T-helper 2 cell treated with Interferon-gamma antibody and Interleukin-4, amounts not matched to agents 5 μg/mL and 100 μg/mL, for 36 hours (primary cell): ENCODE results near the gene C17orf100.
"Not testable (repeated sequence)": the region's sequence is repeated elsewhere in the genome, so short reads cannot be mapped to it uniquely, and the experiment has no call there.

Experiments
- DNase-seq: peaks from one replicate; pipeline ENCODE4 v3.0.0; 2021; ENCODE audit warnings: low spot score
- H3K27ac Mint-ChIP-seq: one replicate; pipeline ENCODE4 v1.8.0; 2021; ENCODE audit warnings: mild to moderate bottlenecking, mixed read lengths
- H3K27me3 Mint-ChIP-seq: one replicate; pipeline ENCODE4 v1.8.0; 2021; ENCODE audit warnings: low read depth, mixed read lengths
- H3K36me3 Mint-ChIP-seq: one replicate; pipeline ENCODE4 v1.8.0; 2021; ENCODE audit warnings: low read depth, mixed read lengths
- H3K4me1 Mint-ChIP-seq: one replicate; pipeline ENCODE4 v1.8.0; 2021; ENCODE audit warnings: low read depth, mixed read lengths
- H3K4me3 Mint-ChIP-seq: one replicate; pipeline ENCODE4 v1.8.0; 2022; ENCODE audit warnings: mild to moderate bottlenecking, moderate library complexity, mixed read lengths
- H3K9me3 Mint-ChIP-seq: one replicate; pipeline ENCODE4 v1.8.0; 2021; ENCODE audit warnings: mixed read lengths

The C17orf100 gene

DNA sequence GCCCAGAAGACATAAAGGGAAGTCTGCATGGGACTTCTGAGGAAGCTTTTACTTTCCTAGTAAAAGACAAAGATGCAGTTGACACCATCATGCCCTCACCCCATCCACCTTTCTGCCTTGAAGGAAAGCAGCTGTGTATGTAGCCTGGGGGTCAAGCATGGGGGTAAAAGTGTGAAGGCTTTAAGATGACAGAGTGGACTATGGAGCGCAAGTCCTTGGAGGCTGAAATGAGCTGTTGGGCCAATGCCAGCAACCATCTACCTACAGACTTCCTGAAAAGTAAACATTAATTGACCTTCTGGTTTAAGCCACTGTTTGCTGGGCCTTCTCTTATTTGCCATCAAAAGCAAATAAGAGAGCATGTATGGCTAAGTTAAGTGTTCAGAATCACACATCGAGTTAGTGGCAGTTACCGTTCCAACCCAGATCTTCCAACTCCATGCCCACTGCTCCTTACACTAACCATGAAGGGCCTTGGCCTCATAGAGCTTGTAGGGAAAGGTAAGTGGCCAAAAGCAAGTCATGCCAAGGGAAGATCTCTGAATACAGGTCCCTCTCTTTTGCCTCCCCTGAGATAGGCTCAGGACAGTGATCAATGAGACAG, 31.6 kb downstream of the C17orf100 start:
- Mint-ChIP-seq H3K9me3 (no peaks in the 10 kb centered on the region), H3K4me1 (no peaks in the 10 kb centered on the region), H3K27ac (no peak overlapping the region), H3K36me3 (no peaks in the 10 kb centered on the region), H3K27me3 (peaks cover 28% of the 10 kb centered on the region), H3K4me3 (no peak overlapping the region)
- DNase-seq: no peak

DNA sequence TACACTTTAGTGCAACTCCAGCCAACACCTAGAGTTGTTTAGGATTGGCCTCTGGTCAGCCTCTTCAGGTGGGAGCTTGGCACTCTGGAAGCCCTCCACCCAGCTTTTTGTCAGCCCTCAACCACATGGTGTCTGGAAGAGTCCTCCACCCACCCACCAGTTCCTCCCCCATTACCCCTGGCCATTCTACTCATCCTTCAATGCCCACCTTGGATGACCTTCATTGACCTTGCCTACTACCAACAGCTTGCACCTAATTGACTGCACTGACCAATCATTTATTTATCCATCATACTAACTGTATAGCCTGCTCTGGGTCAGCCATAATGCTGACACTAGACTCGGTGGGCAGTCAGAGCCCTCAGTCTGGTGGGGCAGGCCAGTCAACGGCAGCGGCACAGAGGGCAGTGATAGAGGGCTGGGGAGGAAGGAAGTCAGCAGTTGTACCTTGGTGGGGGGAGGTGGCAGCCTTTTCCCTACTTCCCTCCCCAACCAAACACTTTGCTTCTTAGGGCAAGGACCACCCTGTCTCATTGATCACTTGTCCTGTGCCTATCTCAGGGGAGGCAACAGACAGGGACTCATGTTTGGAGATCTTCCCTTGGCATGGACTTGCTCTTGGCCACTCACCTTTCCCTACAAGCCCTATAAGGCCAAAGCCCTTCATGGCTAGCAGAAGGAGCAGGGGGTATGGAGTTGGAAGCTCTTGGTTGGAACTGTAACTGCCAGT, 32.3 kb downstream of the C17orf100 start:
- H3K4me1 Mint-ChIP-seq: no peaks in the 10 kb centered on the region
- no peak for DNase-seq
- H3K4me3 Mint-ChIP-seq: no peak overlapping the region
- H3K27me3 Mint-ChIP-seq: peaks cover 21% of the 10 kb centered on the region
- H3K27ac Mint-ChIP-seq: no peak overlapping the region
- H3K9me3 Mint-ChIP-seq: no peaks in the 10 kb centered on the region
- H3K36me3 Mint-ChIP-seq: no peaks in the 10 kb centered on the region

DNA sequence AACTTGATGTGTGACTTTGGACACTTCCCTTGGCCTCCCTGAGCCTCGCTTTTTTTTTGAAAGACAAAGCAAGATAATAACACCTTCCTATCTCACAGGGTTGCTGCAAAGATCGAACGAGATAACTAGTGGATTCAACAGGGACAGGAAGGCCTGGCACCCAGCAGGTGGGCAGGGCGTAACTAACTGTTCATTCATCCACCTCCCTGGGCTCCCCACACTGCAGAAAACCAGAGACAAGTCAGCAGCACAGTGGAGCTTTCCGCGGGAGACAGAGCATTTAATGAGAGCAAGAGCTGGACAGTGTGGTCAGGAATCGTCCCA, 32.9 kb downstream of the C17orf100 start:
- H3K9me3 Mint-ChIP-seq: no peaks in the 10 kb centered on the region
- DNase-seq: no peak
- H3K27me3 Mint-ChIP-seq: peaks cover 20% of the 10 kb centered on the region
- H3K36me3 Mint-ChIP-seq: no peaks in the 10 kb centered on the region
- no peak overlapping the region for H3K4me3 Mint-ChIP-seq
- no peak overlapping the region for H3K27ac Mint-ChIP-seq
- H3K4me1 Mint-ChIP-seq: no peaks in the 10 kb centered on the region

GRCh38 chr17:6684881-6685767, 33.6 kb downstream of the C17orf100 start:
- Mint-ChIP-seq H3K4me3 (no peak overlapping the region), H3K9me3 (no peaks in the 10 kb centered on the region), H3K36me3 (no peaks in the 10 kb centered on the region), H3K27me3 (peaks cover 18% of the 10 kb centered on the region), H3K27ac (no peak overlapping the region), H3K4me1 (no peaks in the 10 kb centered on the region)
- no peak for DNase-seq

GRCh38 chr17:6686026-6686425, 34.5 kb downstream of the C17orf100 start:
- H3K36me3 Mint-ChIP-seq: no peaks in the 10 kb centered on the region
- peaks cover 17% of the 10 kb centered on the region for H3K27me3 Mint-ChIP-seq
- H3K4me1 Mint-ChIP-seq: no peaks in the 10 kb centered on the region
- H3K27ac Mint-ChIP-seq: no peak overlapping the region
- no peak for DNase-seq
- no peaks in the 10 kb centered on the region for H3K9me3 Mint-ChIP-seq
- no peak overlapping the region for H3K4me3 Mint-ChIP-seq

GRCh38 chr17:6688944-6689343, 37.4 kb downstream of the C17orf100 start:
- H3K36me3 Mint-ChIP-seq: no peaks in the 10 kb centered on the region
- DNase-seq: no peak
- H3K9me3 Mint-ChIP-seq: no peaks in the 10 kb centered on the region
- H3K4me1 Mint-ChIP-seq: no peaks in the 10 kb centered on the region
- H3K4me3 Mint-ChIP-seq: no peak overlapping the region
- peaks cover 12% of the 10 kb centered on the region for H3K27me3 Mint-ChIP-seq
- H3K27ac Mint-ChIP-seq: no peak overlapping the region

- Mint-ChIP-seq H3K9me3 (no peaks in the 10 kb centered on the region), H3K4me3 (no peak overlapping the region), H3K36me3 (no peaks in the 10 kb centered on the region), H3K4me1 (no peaks in the 10 kb centered on the region), H3K27me3 (peaks cover 12% of the 10 kb centered on the region), H3K27ac (no peak overlapping the region)
- DNase-seq: no peak
Observed at GRCh38 chr17:6690641-6691040, 39.1 kb downstream of the C17orf100 start.

DNA sequence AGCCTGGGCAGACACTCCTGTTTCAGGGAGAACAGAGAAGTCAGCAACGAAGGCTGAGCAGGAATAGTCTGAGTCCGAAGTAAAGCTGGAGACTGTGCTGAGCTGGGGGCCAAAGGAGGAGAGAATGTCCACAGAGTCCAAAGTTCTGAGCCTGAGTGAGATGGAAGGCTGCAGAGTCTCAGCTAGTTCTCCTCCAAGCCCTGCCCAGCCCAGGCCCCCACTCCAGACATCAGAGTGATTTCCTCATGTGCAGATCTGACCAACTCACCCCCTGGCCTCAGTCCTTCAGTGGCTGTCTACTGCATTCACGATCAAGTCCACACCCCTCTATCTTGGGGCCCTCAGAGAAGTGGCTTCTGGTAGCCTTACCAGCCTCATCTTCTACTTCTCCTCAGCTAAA, 40.0 kb downstream of the C17orf100 start:
- no peaks in the 10 kb centered on the region for H3K9me3 Mint-ChIP-seq
- no peaks in the 10 kb centered on the region for H3K4me1 Mint-ChIP-seq
- peaks cover 12% of the 10 kb centered on the region for H3K27me3 Mint-ChIP-seq
- H3K27ac Mint-ChIP-seq: no peak overlapping the region
- H3K36me3 Mint-ChIP-seq: no peaks in the 10 kb centered on the region
- H3K4me3 Mint-ChIP-seq: no peak overlapping the region
- DNase-seq: no peak

GRCh38 chr17:6691958-6692357, 40.4 kb downstream of the C17orf100 start:
- not testable (repeated sequence) for H3K27ac Mint-ChIP-seq
- H3K27me3 Mint-ChIP-seq: peaks cover 12% of the 10 kb centered on the region

DNA sequence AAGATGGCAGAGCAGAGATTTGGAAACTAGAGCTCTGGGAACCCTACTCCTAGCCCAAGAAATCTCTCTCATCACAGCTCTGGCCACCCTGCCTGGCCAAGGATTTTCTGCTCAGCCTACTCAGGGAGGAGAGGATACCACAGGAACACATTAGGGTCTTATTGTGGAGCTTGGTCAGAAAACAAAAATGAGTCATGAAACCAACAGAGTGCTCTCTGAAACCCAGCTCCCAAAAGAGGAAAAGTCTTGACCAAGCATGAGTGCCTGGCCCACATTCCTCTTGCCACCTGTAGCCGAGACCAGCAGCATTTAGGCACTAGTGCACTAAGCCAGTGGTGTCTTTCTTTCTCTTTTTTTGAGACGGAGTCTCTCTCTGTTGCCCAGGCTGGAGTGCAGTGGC, 43.5 kb downstream of the C17orf100 start:
- Mint-ChIP-seq H3K4me3 (no peak overlapping the region), H3K27me3 (peaks cover 9% of the 10 kb centered on the region), H3K4me1 (no peaks in the 10 kb centered on the region), H3K36me3 (no peaks in the 10 kb centered on the region), H3K27ac (no peak overlapping the region), H3K9me3 (no peaks in the 10 kb centered on the region)
- DNase-seq: no peak

More at GRCh38 chr17:6691958-6692357, 40.4 kb downstream of the C17orf100 start:
- not testable (repeated sequence) for H3K9me3 Mint-ChIP-seq, H3K4me3 Mint-ChIP-seq, DNase-seq, H3K36me3 Mint-ChIP-seq, H3K4me1 Mint-ChIP-seq

DNA sequence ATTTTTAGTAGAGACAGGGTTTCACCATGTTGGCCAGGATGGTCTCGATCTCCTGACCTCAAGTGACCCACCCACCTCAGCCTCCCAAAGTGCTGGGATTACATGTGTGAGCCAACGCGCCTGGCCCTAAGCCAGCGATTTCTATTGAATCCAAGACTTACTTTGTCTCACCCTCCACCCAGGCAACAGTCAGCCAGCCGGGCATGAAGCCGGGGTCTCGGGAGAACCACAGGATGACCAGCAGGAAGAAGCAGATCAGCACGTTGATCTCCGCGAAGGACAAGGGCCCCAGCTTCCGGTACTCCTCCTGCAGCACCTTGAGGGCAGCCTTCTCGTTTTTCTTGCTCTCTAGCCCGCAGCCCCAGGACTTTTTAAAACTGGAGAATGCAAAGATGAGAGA, 44.0 kb downstream of the C17orf100 start:
- no peaks in the 10 kb centered on the region for H3K36me3 Mint-ChIP-seq
- no peaks in the 10 kb centered on the region for H3K4me1 Mint-ChIP-seq

GRCh38 chr17:6696906-6697305, 45.3 kb downstream of the C17orf100 start:
- Mint-ChIP-seq H3K4me1 (no peaks in the 10 kb centered on the region), H3K27ac (no peak overlapping the region), H3K4me3 (no peak overlapping the region), H3K9me3 (no peaks in the 10 kb centered on the region), H3K27me3 (peaks cover 7% of the 10 kb centered on the region), H3K36me3 (no peaks in the 10 kb centered on the region)
- DNase-seq: no peak

More for the DNA sequence above, 44.0 kb downstream of the C17orf100 start:
- Mint-ChIP-seq H3K27me3 (peaks cover 9% of the 10 kb centered on the region), H3K9me3 (no peaks in the 10 kb centered on the region), H3K27ac (no peak overlapping the region), H3K4me3 (no peak overlapping the region)
- no peak for DNase-seq

DNA sequence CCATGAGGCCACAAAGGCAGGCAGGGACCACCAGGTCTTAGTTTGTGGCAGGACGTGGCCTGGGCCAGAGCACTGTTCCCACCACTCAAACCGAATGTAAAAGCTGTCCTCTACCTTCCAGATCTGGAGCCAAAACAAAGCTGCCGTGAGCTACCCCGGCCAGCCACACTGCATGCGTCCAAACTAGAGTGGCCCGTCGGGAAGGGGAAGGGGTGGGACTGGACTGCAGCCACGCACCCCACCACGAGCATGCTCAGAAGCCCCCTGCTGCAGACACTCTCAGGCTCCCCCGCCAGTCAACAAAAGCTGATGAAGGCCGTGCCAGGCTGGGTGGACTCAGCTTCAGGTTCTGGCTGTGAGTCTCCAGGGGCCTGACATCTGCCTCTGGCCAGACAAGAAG, 46.4 kb downstream of the C17orf100 start:
- Mint-ChIP-seq H3K9me3 (no peaks in the 10 kb centered on the region), H3K4me3 (no peak overlapping the region), H3K27ac (no peak overlapping the region), H3K36me3 (no peaks in the 10 kb centered on the region), H3K27me3 (peaks cover 5% of the 10 kb centered on the region), H3K4me1 (no peaks in the 10 kb centered on the region)
- DNase-seq: no peak
